Naive B cell (primary cell): ENCODE measurements around the gene ACTR3. TPM values are rescaled to one million over a fixed set of nuclear protein-coding genes. Genes with fewer than 3 reads are reported as not detected.

Experiments used
- ATAC-seq, 2 donors: fragments of 150-1000 bp; cut with Tn5 transposase; 2 replicates each; pipeline ENCODE4 v1.10.0; 2021; ENCODE audit warnings: low read depth in 2 of 2, mild to moderate bottlenecking in 2 of 2, moderate library complexity in 2 of 2
- DNase-seq: peaks from one replicate; pipeline ENCODE4 v3.0.0; 2022
- H3K27ac Mint-ChIP-seq, 6 donors: one replicate each; pipeline ENCODE4 v1.8.0; 2020 to 2022; ENCODE audit warnings: mild to moderate bottlenecking in 6 of 6, mixed read lengths in 6 of 6, moderate library complexity in 5 of 6, inconsistent platforms in 2 of 6
- H3K27me3 Mint-ChIP-seq, 3 donors: one replicate each; pipeline ENCODE4 v1.8.0; 2021 to 2022; ENCODE audit warnings: mixed read lengths in 3 of 3, mild to moderate bottlenecking in 1 of 3
- H3K36me3 Mint-ChIP-seq, 2 donors: one replicate each; pipeline ENCODE4 v1.8.0; 2020 to 2022; ENCODE audit warnings: mixed read lengths in 2 of 2, inconsistent platforms in 1 of 2, mild to moderate bottlenecking in 1 of 2
- H3K4me1 Mint-ChIP-seq, 3 donors: one replicate each; pipeline ENCODE4 v1.8.0; 2020 to 2022; ENCODE audit warnings: mixed read lengths in 3 of 3, inconsistent platforms in 1 of 3, mild to moderate bottlenecking in 1 of 3, moderate library complexity in 1 of 3
- H3K4me3 Mint-ChIP-seq, 8 donors: one replicate each; pipeline ENCODE4 v1.8.0; 2020 to 2022; ENCODE audit warnings: mild to moderate bottlenecking in 8 of 8, mixed read lengths in 8 of 8, moderate library complexity in 8 of 8, inconsistent platforms in 2 of 8
- H3K9me3 Mint-ChIP-seq, 7 donors: one replicate each; pipeline ENCODE4 v1.8.0; 2020 to 2022; ENCODE audit warnings: mixed read lengths in 7 of 7, mild to moderate bottlenecking in 5 of 7, inconsistent platforms in 2 of 7, moderate library complexity in 1 of 7
- polyA plus RNA-seq, 6 donors: library from polyadenylated mRNA; unstranded; fragments of 300-500 nt; fragmentation: Illumina TruSeq; gene quantifications; one replicate each; pipeline ENCODE4 v1.2.3, GENCODE V29; 2021; ENCODE audit warnings: low read depth in 6 of 6

The ACTR3 gene
- polyA plus RNA-seq, 6 donors from 2014 or later, result 434 to 548 (median 492) TPM

DNA sequence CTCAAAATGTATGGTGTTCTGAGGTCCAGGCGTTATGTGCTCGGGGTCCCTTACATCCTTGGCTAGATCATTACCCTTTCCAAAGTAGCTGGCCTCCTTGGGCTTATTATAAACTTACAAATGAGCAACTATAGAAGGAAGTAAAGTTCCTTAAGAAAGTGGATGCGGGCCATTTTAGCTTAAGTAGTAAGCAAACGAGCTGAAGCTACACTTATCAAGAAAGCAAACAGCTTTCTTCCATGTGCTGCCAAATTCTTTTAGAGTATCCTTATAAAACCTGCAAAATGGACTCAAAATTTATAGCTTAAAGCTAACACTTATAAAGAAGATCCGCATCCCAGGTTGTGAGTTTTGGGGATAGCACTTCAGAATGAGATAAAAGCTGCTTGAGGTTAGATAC is 75.3 kb downstream of the ACTR3 start:
- H3K4me1 Mint-ChIP-seq, result peaks cover 25 to 33% (median 33%) of the 10 kb centered on the region in 3 donors
- no peak for ATAC-seq
- no peaks in the 10 kb centered on the region for H3K36me3 Mint-ChIP-seq
- peak overlapping the region in 2 of 6 donors; percentile 10 to 15 for H3K27ac Mint-ChIP-seq
- no peak overlapping the region for H3K4me3 Mint-ChIP-seq
- no peaks in the 10 kb centered on the region for H3K27me3 Mint-ChIP-seq
- no peak for DNase-seq
- H3K9me3 Mint-ChIP-seq, result no peaks in the 10 kb centered on the region

DNA sequence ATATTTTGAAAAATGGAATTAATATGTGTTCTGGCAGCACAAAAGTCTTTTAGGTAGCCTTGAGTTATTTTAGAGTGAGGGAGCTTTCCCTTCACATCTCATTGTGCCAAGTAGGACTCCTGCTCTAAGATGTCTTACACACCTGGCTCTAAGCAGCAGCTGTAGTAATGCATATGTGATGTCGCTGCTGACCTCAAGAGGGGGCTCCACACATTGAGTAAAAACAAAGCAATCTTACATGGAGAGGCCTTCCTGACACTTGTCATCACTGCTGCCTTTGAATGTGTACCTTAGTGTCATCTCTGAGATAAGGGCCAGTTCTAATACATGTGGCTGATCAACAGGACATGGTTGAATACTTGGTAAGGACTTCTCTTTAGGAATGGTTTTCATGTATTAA is 75.8 kb downstream of the ACTR3 start:
- Mint-ChIP-seq H3K27me3 (no peaks in the 10 kb centered on the region), H3K27ac (peak overlapping the region in 3 of 6 donors; percentile 1 to 26 (median 10)), H3K9me3 (no peaks in the 10 kb centered on the region), H3K4me1 (peaks cover 25 to 33% (median 33%) of the 10 kb centered on the region in 3 donors), H3K4me3 (no peak overlapping the region), H3K36me3 (no peaks in the 10 kb centered on the region)
- ATAC-seq (peak; percentile 83 to 84), DNase-seq (peak; percentile 19)

DNA sequence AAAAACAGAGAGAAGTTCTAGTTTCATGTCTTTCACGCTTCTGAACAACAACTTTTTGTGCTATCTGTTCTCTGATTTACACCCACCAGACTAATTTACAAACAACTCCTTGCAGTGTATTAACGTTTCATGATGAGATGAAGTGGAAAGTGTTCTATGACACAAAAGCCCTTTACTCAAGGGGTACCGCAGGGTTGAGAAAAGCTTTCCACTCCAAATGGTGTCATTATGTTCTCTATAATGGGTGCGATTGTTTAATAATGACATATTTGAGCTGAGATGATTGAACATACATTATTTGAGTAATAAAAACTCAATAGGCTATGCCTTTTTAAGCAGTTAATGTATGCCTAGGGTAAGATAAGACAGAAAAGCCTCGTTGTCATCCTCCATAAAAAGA is 76.3 kb downstream of the ACTR3 start:
- DNase-seq (no peak), ATAC-seq (no peak)
- peaks cover 27 to 35% (median 35%) of the 10 kb centered on the region in 3 donors for H3K4me1 Mint-ChIP-seq
- H3K36me3 Mint-ChIP-seq, result no peaks in the 10 kb centered on the region
- peak overlapping the region in 3 of 6 donors; percentile 26 to 83 (median 73) for H3K27ac Mint-ChIP-seq
- no peak overlapping the region for H3K4me3 Mint-ChIP-seq
- H3K27me3 Mint-ChIP-seq, result no peaks in the 10 kb centered on the region
- H3K9me3 Mint-ChIP-seq, result no peaks in the 10 kb centered on the region

DNA sequence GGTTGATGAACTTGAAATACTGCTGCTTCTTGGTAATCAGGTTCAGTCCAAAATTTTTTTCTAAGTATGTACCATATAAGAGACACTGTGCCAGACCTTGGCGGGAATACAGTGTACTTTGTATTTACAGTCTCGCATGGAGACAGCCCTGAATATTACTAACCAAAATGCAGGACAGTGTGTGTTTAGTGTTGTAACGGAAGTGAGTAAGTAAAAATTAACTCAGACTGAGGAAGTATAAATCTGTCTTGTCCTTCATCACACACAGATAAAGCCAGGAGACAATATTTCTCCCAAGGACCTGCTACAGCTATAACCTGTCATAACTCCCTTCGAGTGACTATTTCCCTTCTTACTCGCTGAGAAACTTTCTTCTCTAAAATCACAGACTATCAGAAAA is 76.9 kb downstream of the ACTR3 start:
- no peaks in the 10 kb centered on the region for H3K36me3 Mint-ChIP-seq
- ATAC-seq (no peak), DNase-seq (no peak)
- peak overlapping the region in 5 of 6 donors; percentile 24 to 76 (median 47) for H3K27ac Mint-ChIP-seq
- no peaks in the 10 kb centered on the region for H3K27me3 Mint-ChIP-seq
- no peak overlapping the region for H3K4me3 Mint-ChIP-seq
- peaks cover 31 to 41% (median 41%) of the 10 kb centered on the region in 3 donors for H3K4me1 Mint-ChIP-seq
- no peaks in the 10 kb centered on the region for H3K9me3 Mint-ChIP-seq

DNA sequence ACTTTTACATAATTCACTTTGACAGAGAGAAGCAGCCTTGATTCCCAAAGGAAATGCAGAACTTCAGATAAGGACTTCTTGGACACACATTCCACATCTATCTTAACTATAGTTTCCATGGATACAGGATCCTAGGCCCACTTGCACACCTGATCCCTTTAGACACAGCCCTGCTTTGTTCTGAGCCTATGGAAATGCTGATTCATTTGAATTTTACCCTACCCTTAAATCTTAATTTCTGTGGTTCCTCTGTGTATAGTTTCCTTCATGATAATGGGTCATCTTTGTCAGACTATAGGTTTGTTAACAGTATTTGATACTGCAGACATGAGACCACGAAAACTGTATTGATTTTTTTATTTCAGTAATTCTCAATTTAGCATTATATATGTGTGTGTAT is 77.4 kb downstream of the ACTR3 start:
- H3K9me3 Mint-ChIP-seq, result no peaks in the 10 kb centered on the region
- H3K4me3 Mint-ChIP-seq, result no peak overlapping the region
- no peak for DNase-seq
- no peaks in the 10 kb centered on the region for H3K27me3 Mint-ChIP-seq
- H3K36me3 Mint-ChIP-seq, result peaks cover 0 to 4% of the 10 kb centered on the region in 2 donors
- ATAC-seq, result no peak
- H3K4me1 Mint-ChIP-seq, result peaks cover 36 to 46% (median 45%) of the 10 kb centered on the region in 3 donors
- H3K27ac Mint-ChIP-seq, result peak overlapping the region in 4 of 6 donors; percentile 24 to 76 (median 60)

DNA sequence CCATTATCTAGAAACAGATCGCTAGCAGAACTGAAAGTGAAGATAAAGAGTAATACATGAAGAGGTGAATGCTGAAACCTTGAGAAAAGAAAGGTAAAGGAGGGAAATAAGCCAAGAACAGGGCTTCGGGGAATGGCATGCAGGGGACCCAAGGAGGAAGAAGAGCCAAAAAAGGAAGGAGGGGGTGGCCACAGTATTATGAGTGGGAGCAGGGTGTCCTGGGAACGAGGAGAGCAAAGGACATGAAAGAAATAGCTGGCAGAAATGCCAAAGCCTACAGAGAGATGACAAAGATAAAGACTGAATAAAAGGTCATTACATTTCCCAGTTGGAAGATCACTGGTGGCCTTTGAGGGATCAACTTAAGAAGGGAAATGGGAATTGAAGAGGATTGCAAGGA is 82.9 kb downstream of the ACTR3 start:
- peak overlapping the region in 3 of 6 donors; percentile 52 to 80 (median 76) for H3K27ac Mint-ChIP-seq
- H3K27me3 Mint-ChIP-seq, result no peaks in the 10 kb centered on the region
- H3K4me3 Mint-ChIP-seq, result no peak overlapping the region
- H3K36me3 Mint-ChIP-seq, result peaks cover 10 to 31% of the 10 kb centered on the region in 2 donors
- ATAC-seq (no peak), DNase-seq (no peak)
- no peaks in the 10 kb centered on the region for H3K9me3 Mint-ChIP-seq
- H3K4me1 Mint-ChIP-seq, result peaks cover 36 to 41% (median 39%) of the 10 kb centered on the region in 3 donors

DNA sequence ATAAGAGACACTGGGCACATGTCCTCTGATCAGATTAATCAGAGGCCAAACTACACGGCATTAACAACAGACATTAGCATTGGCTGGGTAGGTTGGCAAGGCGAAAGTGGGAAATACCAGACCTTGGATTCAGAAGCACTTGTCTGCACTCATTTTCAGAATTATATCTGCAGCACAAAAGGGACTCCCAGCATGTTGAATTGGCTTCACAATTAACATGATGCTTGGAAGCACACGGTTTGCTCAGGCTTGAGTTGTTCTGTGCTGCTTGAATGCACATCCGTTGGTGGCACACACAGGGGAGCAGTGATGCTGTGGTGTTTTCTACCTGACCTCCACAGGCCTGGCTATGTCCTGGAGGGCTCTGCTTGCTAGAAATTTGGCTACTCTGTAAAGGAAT is 83.9 kb downstream of the ACTR3 start:
- H3K36me3 Mint-ChIP-seq, result peaks cover 10 to 31% of the 10 kb centered on the region in 2 donors
- H3K9me3 Mint-ChIP-seq, result no peaks in the 10 kb centered on the region
- DNase-seq, result no peak
- H3K4me1 Mint-ChIP-seq, result peaks cover 28 to 34% (median 28%) of the 10 kb centered on the region in 3 donors
- H3K27ac Mint-ChIP-seq, result peak overlapping the region in 1 of 6 donors; percentile 32
- no peaks in the 10 kb centered on the region for H3K27me3 Mint-ChIP-seq
- ATAC-seq, result no peak
- H3K4me3 Mint-ChIP-seq, result no peak overlapping the region

DNA sequence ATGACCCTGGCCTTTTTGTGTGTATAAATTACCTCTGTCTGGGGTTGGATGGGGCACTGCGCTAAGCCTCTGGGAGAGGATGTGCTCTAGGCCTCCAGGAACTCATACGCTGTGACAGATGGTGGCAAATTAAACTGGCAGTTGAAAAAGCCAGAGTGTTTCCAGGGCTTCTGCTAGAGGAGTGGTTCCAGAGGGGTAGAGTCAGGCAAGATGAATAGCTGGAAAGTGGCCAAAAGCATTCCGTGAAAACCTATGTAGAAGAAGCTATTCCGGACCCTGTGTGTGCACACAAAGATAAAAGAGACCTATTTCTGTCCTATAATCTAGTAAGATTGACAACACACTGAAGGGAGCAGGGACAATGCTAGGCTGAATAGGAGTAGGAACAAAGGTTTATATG is 84.8 kb downstream of the ACTR3 start:
- Mint-ChIP-seq H3K4me3 (no peak overlapping the region), H3K36me3 (peaks cover 10 to 31% of the 10 kb centered on the region in 2 donors), H3K9me3 (peaks cover 0 to 2% (median 0%) of the 10 kb centered on the region in 7 donors), H3K27ac (peak overlapping the region in 3 of 6 donors; percentile 12 to 47 (median 37)), H3K4me1 (peaks cover 24 to 33% (median 24%) of the 10 kb centered on the region in 3 donors), H3K27me3 (no peaks in the 10 kb centered on the region)
- no peak for DNase-seq
- no peak for ATAC-seq

DNA sequence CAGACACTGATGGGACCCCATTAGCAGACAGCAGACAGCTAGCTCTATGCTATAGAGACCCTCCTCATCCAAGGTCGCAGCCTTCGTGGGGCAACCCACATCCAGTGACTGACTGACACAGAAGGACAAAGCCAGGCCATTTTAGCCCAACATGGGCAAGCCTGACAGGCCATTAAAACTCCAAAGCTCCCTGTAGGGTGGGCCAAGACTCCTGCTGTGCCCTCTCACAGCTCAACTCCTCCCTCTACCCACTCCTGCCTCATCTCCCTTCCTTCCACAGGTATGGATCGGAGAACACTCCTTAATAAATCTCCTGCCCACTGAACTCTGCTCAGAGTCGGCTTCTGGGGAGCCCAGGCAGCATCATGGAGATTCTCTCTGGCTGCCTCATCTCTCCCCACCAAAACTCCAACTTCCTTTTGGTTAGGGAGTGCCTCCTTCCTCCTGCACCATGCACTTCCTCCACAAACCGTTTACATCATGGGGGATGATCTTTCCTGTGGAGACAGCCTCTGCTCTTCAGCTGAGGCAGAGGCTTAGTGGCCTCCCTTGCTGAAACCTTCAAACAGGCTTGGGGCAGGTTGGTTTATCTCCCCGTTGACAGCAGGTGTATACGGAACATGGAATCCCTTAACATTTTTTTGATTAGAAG is 86.5 kb downstream of the ACTR3 start:
- Mint-ChIP-seq H3K36me3 (peaks cover 10 to 31% of the 10 kb centered on the region in 2 donors), H3K9me3 (peaks cover 0 to 6% (median 2%) of the 10 kb centered on the region in 7 donors), H3K27me3 (no peaks in the 10 kb centered on the region), H3K4me3 (no peak overlapping the region), H3K27ac (peak overlapping the region in 2 of 6 donors; percentile 11 to 47), H3K4me1 (peaks cover 22 to 27% (median 25%) of the 10 kb centered on the region in 3 donors)
- ATAC-seq, result no peak
- no peak for DNase-seq

DNA sequence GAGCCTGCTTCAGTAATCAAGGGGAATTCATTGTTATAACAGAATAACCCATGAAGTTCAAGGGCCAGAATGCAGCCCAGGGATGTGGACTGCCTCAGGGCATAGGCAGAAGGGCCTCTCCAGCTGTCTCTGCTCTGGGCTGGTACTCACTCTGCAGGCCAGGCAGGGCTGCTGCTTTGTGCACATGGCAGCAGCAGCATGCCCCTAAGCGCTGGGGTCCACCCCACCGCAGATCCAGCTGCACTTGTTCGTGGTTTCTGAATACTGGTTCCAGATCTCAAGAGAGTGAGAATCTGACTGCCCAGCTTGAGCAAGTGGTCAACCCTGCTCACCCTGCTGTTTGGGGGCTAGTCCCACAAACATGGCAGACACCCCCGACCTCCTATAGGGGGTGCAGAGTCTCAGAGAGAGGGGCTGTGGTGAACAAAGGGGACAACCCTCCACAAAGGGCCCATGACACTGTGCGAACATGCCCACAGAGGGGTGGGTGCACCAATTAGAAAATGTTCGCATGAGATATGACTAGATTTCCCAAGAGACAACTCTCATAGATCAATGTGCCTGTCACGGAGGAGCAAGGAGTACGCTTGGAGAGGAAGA is 87.3 kb downstream of the ACTR3 start:
- H3K27me3 Mint-ChIP-seq, result no peaks in the 10 kb centered on the region
- no peak overlapping the region for H3K4me3 Mint-ChIP-seq
- DNase-seq (no peak), ATAC-seq (no peak)
- peaks cover 14 to 21% (median 18%) of the 10 kb centered on the region in 3 donors for H3K4me1 Mint-ChIP-seq
- peaks cover 10 to 28% of the 10 kb centered on the region in 2 donors for H3K36me3 Mint-ChIP-seq
- peaks cover 0 to 6% (median 2%) of the 10 kb centered on the region in 7 donors for H3K9me3 Mint-ChIP-seq
- H3K27ac Mint-ChIP-seq, result peak overlapping the region in 2 of 6 donors; percentile 56 to 78

DNA sequence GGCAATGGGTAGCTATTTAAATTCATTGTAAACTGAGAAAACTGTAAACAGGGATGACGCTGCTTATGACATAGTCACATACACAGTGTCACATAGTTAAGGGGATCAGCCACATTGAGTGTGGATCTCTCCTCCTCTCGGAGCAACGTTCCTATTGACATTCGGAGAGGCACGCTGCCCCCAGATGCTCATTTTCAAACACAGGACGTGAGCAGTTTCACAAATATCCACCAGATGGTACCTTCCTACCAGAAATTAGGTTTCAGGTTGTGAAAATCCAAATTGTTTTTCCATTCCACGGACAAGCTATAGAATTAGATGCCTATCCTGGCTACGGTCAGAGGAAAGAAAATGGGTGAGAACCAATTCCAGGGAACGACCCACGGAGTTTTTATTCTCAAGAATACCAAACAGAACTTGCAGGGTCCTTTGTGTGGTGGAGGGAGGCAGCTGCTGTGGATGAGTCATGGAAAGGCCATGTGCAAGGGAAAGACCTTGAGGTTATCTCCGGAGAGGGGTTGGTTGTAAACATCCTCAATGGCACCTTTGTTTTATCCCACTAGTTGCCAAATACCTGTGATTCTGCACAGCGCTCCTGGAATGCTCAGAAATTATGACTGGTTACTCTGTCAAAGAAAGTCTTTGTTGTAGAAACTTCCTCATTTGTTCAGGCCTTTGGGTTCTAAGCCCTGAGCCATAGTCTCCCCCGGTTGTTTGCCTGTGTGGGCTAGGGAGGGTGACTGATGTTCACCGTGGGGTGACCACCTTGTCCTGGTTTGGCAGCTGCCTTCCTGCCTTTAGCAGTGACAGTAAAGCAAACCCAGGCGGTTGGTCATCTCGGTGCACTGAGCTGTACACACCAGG is 88.0 kb downstream of the ACTR3 start:
- Mint-ChIP-seq H3K27ac (peak overlapping the region in 2 of 6 donors; percentile 49 to 56), H3K4me3 (no peak overlapping the region), H3K36me3 (peaks cover 5 to 20% of the 10 kb centered on the region in 2 donors), H3K4me1 (peaks cover 7 to 14% (median 11%) of the 10 kb centered on the region in 3 donors), H3K27me3 (no peaks in the 10 kb centered on the region), H3K9me3 (peaks cover 0 to 6% (median 2%) of the 10 kb centered on the region in 7 donors)
- DNase-seq, result no peak
- no peak for ATAC-seq

DNA sequence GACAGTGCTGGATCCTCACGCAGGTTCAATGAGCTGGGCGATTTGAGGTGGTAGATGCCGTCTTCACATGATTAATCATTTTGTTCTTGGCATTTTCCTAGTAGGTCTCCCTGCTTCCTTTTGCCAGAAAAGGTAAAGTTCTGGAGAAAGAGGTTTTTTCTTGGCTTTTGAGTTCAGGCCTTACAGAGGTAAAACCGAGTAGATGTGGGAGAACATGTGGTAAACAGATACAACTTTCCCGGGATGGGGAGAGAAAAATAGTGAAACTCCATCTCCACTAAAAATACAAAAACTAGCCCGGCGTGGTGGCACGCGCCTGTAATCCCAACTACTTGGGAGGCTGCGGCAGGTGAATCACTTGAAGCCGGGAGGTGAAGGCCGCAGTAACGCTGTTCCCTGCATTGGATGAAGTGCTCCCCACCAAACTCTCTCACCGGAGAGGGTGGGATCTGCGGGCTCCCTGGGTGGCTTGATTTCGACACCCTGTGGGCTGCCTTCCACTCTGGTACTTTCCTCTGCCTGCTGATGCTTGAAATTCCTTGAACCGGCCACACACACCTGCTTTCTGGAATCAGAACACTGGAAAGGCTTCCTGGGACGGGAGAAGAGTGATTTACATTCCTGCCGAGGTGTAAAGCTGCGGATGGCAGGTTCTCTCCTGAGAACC is 88.8 kb downstream of the ACTR3 start:
- Mint-ChIP-seq H3K4me1 (peaks cover 2 to 9% (median 5%) of the 10 kb centered on the region in 3 donors), H3K27ac (peak overlapping the region in 4 of 6 donors; percentile 21 to 95 (median 48)), H3K27me3 (no peaks in the 10 kb centered on the region), H3K36me3 (peaks cover 7 to 14% of the 10 kb centered on the region in 2 donors), H3K9me3 (peaks cover 0 to 6% (median 2%) of the 10 kb centered on the region in 7 donors), H3K4me3 (no peak overlapping the region)
- DNase-seq, result no peak
- ATAC-seq, result no peak
